GM21576 (cell line): Measurements from ENCODE around the gene KDM1B.
A peak's percentile ranks its signal among the peaks of the same experiment; 100 is the strongest.
"Not testable (repeated sequence)": the region's sequence is repeated elsewhere in the genome, so short reads cannot be mapped to it uniquely, and the experiment has no call there.

ENCODE experiments used
- ATAC-seq: cut with Tn5 transposase; IDR thresholded peaks from one replicate; pipeline ENCODE4 v1.9.1; 2021; ENCODE audit warnings: mild to moderate bottlenecking, moderate library complexity; ENCODE audit not compliant: unreplicated experiment

KDM1B gene

GRCh38 chr6:18148304-18149025 lies 6.8 kb upstream of the KDM1B start:
- no peak for ATAC-seq

- not testable (repeated sequence) for ATAC-seq
Measured at GRCh38 chr6:18151391-18151790, 3.8 kb upstream of the KDM1B start.

- no peak for ATAC-seq
Measured at GRCh38 chr6:18151801-18152200, 3.4 kb upstream of the KDM1B start.

GRCh38 chr6:18153311-18153703 lies 1.9 kb upstream of the KDM1B start:
- no peak for ATAC-seq

GRCh38 chr6:18154507-18155149 lies 594 bp upstream of the KDM1B start, which contains the start of gene TPMT:
TSS of gene TPMT (minus strand) at chr6:18155077. CDS start at chr6:18149127, 5,950 bp downstream.
- ATAC-seq = peak; percentile 58

- peak; percentile 35 for ATAC-seq
Measured at GRCh38 chr6:18155864-18156421, 721 bp downstream of the KDM1B start.

- no peak for ATAC-seq
Measured at GRCh38 chr6:18160911-18161310, 5.7 kb downstream of the KDM1B start.

- no peak for ATAC-seq
Measured at GRCh38 chr6:18161431-18161830, 6.2 kb downstream of the KDM1B start.

- no peak for ATAC-seq
Measured at GRCh38 chr6:18162401-18162800, 7.2 kb downstream of the KDM1B start.

GRCh38 chr6:18165751-18166150 lies 10.5 kb downstream of the KDM1B start:
- no peak for ATAC-seq

- ATAC-seq = no peak
Measured at GRCh38 chr6:18166312-18167036, 11.3 kb downstream of the KDM1B start.

- ATAC-seq = no peak
Measured at GRCh38 chr6:18168264-18168663, 13.0 kb downstream of the KDM1B start.

- ATAC-seq = no peak
Measured at GRCh38 chr6:18171871-18172270, 16.6 kb downstream of the KDM1B start.

- ATAC-seq = not testable (repeated sequence)
Measured at GRCh38 chr6:18176198-18176597, 21.0 kb downstream of the KDM1B start.

- no peak for ATAC-seq
Measured at GRCh38 chr6:18177286-18177965, 22.2 kb downstream of the KDM1B start.

GRCh38 chr6:18178960-18179615 lies 23.9 kb downstream of the KDM1B start:
- no peak for ATAC-seq

GRCh38 chr6:18179770-18180356 lies 24.6 kb downstream of the KDM1B start:
- no peak for ATAC-seq

GRCh38 chr6:18182568-18182967 lies 27.3 kb downstream of the KDM1B start:
- ATAC-seq = no peak

- ATAC-seq = no peak
Measured at GRCh38 chr6:18183766-18184165, 28.5 kb downstream of the KDM1B start.

- ATAC-seq = no peak
Measured at GRCh38 chr6:18185624-18186023, 30.4 kb downstream of the KDM1B start.
